Natural killer cell (primary cell): ENCODE measurements around the gene SYPL1. TPM values are rescaled to one million over a fixed set of nuclear protein-coding genes. Genes with fewer than 3 reads are reported as not detected.
A peak's percentile ranks its signal among the peaks of the same experiment; 100 is the strongest.

ENCODE experiments used
- ATAC-seq, 3 donors: fragments of 150-1000 bp in 2 of 3; fragments of 200-7000 bp in 1 of 3; cut with Tn5 transposase; 1 replicate in 1 of 3; 2 replicates in 2 of 3; pipeline ENCODE4 v1.10.0; 2021; ENCODE audit warnings: mild to moderate bottlenecking in 2 of 3, moderate library complexity in 2 of 3
- DNase-seq, 2 donors: peaks; one replicate each; pipeline versions ENCODE4 v3.0.0 to v3.0.0-alpha.2; 2013 to 2021; ENCODE audit warnings: mixed read lengths in 1 of 2
- H3K27ac ChIP-seq: one replicate; pipeline ENCODE4 v1.5.1; 2013; ENCODE audit warnings: mild to moderate bottlenecking, low read length
- H3K27me3 ChIP-seq: one replicate; pipeline ENCODE4 v1.6.1; 2013; ENCODE audit warnings: low read length; ENCODE audit not compliant: control insufficient read depth, insufficient read depth
- H3K36me3 ChIP-seq: one replicate; pipeline ENCODE4 v1.6.1; 2013; ENCODE audit warnings: low read length; ENCODE audit not compliant: control insufficient read depth, insufficient read depth
- H3K4me1 ChIP-seq: one replicate; pipeline ENCODE4 v1.6.1; 2013; ENCODE audit warnings: low read length; ENCODE audit not compliant: control insufficient read depth, insufficient read depth
- H3K4me3 ChIP-seq: one replicate; pipeline ENCODE4 v1.5.1; 2013; ENCODE audit warnings: low read length
- H3K9me3 ChIP-seq: one replicate; pipeline ENCODE4 v1.6.1; 2013; ENCODE audit warnings: low read length; ENCODE audit not compliant: control insufficient read depth, insufficient read depth
- H3K27ac Mint-ChIP-seq, 2 donors: one replicate each; pipeline ENCODE4 v1.8.0; 2022; ENCODE audit warnings: mild to moderate bottlenecking in 2 of 2, mixed read lengths in 2 of 2, moderate library complexity in 1 of 2
- H3K27me3 Mint-ChIP-seq, 2 donors: one replicate each; pipeline ENCODE4 v1.8.0; 2022; ENCODE audit warnings: low read depth in 2 of 2, mixed read lengths in 2 of 2
- H3K36me3 Mint-ChIP-seq: one replicate; pipeline ENCODE4 v1.8.0; 2022; ENCODE audit warnings: mixed read lengths
- H3K4me1 Mint-ChIP-seq, 2 donors: one replicate each; pipeline ENCODE4 v1.8.0; 2022; ENCODE audit warnings: mixed read lengths in 2 of 2
- H3K4me3 Mint-ChIP-seq: one replicate; pipeline ENCODE4 v1.8.0; 2022; ENCODE audit warnings: mild to moderate bottlenecking, moderate library complexity, mixed read lengths
- H3K9me3 Mint-ChIP-seq, 2 donors: one replicate each; pipeline ENCODE4 v1.8.0; 2022; ENCODE audit warnings: mixed read lengths in 2 of 2
- WGBS: methylation state at CpG from one replicate; pipeline ENCODE4 v1.1.7; 2013; ENCODE audit warnings: missing lambda C conversion rate; ENCODE audit not compliant: insufficient coverage; 5-methylcytosine and 5-hydroxymethylcytosine counted together
- intact Hi-C: fragments of 100-400 bp; cut with micrococcal nuclease; formaldehyde crosslinking; loops from one replicate; pipeline ENCODE4 v1.14.2; 2022
- total RNA-seq, 4 donors: library from RNA; stranded (reverse); fragments of 120-200 nt in 1 of 4; gene quantifications; one replicate each; pipeline versions ENCODE4 v1.2.3 to v1.2.4, GENCODE V29; 2013 to 2022
- TF ChIP-seq, protein P1 (sequence below): fragments of 200-600 bp; IDR thresholded peaks from one replicate; pipeline ENCODE4 v1.8.0; 2022; ENCODE audit warnings: antibody characterized with exemption

The SYPL1 gene
- total RNA-seq, 3 donors from 2014 or later (not counting 1 experiment from before 2014, with no cell fraction given), result 13.1 to 22.2 (median 14.9) TPM

DNA sequence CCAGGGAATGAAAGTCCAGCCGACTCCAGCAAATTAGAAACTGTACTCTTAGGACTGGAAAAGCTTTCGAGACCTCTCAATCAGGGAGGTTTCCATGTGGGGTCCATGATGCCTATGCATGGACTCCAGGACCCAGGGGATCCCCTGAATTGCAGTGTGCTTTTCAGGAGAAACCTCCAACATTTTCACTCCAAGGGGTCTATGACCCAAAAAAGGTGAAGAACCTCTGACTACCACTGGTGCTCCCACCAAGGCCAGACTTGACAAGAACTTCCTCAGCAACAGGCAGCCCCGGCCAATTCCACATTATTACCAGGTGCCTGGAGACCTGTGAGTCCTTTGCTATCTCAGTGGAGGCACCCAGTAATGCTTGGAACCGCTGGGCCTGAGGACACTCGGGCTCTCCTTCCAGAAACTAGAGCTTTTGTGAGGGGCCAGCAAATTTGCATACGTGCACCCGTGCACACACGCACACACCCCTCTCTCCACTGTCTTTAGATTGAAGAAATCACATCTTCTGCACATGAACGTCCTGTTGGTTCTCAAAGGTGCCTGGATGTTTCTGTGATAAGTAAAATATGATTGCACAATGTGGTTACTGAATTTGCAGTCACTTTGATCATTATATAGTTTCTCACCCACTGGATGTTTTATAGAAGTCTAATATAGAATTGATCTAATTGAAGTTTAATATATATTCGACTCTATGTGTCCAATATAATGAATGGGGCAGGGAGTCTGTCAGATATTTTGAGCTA is 54.7 kb downstream of the SYPL1 start:
- Histone ChIP-seq H3K36me3 (no peaks in the 10 kb centered on the region), H3K4me3 (no peak overlapping the region), H3K4me1 (peaks cover 34% of the 10 kb centered on the region), H3K27me3 (no peaks in the 10 kb centered on the region), H3K27ac (peak overlapping the region; percentile 59), H3K9me3 (no peaks in the 10 kb centered on the region)
- Mint-ChIP-seq H3K4me3 (no peak overlapping the region), H3K36me3 (no peaks in the 10 kb centered on the region), H3K4me1 (peaks cover 5 to 13% of the 10 kb centered on the region in 2 donors), H3K9me3 (no peaks in the 10 kb centered on the region), H3K27me3 (peaks cover 0 to 6% of the 10 kb centered on the region in 2 donors), H3K27ac (no peak overlapping the region)
- ATAC-seq (no peak), DNase-seq (peak in 1 of 2 donors; percentile 13)
- TF ChIP-seq, protein P1, sequence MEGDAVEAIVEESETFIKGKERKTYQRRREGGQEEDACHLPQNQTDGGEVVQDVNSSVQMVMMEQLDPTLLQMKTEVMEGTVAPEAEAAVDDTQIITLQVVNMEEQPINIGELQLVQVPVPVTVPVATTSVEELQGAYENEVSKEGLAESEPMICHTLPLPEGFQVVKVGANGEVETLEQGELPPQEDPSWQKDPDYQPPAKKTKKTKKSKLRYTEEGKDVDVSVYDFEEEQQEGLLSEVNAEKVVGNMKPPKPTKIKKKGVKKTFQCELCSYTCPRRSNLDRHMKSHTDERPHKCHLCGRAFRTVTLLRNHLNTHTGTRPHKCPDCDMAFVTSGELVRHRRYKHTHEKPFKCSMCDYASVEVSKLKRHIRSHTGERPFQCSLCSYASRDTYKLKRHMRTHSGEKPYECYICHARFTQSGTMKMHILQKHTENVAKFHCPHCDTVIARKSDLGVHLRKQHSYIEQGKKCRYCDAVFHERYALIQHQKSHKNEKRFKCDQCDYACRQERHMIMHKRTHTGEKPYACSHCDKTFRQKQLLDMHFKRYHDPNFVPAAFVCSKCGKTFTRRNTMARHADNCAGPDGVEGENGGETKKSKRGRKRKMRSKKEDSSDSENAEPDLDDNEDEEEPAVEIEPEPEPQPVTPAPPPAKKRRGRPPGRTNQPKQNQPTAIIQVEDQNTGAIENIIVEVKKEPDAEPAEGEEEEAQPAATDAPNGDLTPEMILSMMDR, result no peak
- WGBS, result 67% methylated on average over 9 of the region's 10 CpGs
- intact Hi-C loops, result loop anchor here (1.0 to 5.0 kb wide), 2 partner anchors 55 to 97 kb away; partner anchors contain the start of gene SYPL1

DNA sequence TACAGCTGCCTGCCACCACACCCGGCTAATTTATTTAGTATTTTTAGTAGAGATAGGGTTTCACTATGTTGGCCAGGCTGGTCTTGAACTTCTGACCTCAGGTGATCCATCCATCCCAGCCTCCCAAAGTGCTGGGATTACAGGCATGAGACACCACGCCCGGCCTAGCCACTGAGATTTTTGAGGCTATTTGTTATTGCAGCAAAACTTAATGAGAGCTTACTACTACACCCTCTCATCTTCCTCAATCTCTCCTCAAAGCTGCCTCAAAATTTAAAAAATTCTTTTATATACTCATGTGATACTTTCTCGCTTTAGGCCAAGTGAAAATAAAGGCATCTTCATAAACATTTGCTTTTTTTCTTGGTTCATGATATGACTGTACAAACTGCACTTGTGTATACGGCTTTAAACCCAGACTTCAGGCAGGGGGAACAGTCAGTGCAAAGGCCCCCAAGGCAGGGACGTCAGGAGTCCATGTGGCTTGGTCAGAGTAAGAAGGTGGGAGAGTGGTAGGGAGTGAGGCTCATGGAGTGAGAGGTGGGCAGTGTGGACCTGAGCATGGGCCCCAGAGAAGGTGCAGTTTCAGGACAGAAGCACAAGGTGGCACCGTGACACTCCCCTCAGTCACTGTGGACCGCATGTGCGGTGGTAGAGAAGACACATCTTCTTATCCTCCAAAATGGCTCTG is 55.5 kb downstream of the SYPL1 start:
- H3K36me3 ChIP-seq, result no peaks in the 10 kb centered on the region
- no peaks in the 10 kb centered on the region for H3K27me3 ChIP-seq
- TF ChIP-seq, protein P1, result peak; percentile 81
- no peaks in the 10 kb centered on the region for H3K36me3 Mint-ChIP-seq
- peaks cover 5 to 13% of the 10 kb centered on the region in 2 donors for H3K4me1 Mint-ChIP-seq
- no peak overlapping the region for H3K4me3 Mint-ChIP-seq
- no peaks in the 10 kb centered on the region for H3K9me3 Mint-ChIP-seq
- DNase-seq, result peak; percentile 54 to 87
- H3K27ac Mint-ChIP-seq, result no peak overlapping the region
- ATAC-seq, result peak; percentile 92 to 99 (median 99)
- H3K4me3 ChIP-seq, result no peak overlapping the region
- peaks cover 27% of the 10 kb centered on the region for H3K4me1 ChIP-seq
- intact Hi-C loops, result loop anchor here (1.0 to 5.0 kb wide), 2 partner anchors 56 to 98 kb away; partner anchors contain the start of gene SYPL1
- 40% methylated on average over 8 of the region's 9 CpGs for WGBS
- no peak overlapping the region for H3K27ac ChIP-seq
- peaks cover 0 to 9% of the 10 kb centered on the region in 2 donors for H3K27me3 Mint-ChIP-seq
- no peaks in the 10 kb centered on the region for H3K9me3 ChIP-seq

DNA sequence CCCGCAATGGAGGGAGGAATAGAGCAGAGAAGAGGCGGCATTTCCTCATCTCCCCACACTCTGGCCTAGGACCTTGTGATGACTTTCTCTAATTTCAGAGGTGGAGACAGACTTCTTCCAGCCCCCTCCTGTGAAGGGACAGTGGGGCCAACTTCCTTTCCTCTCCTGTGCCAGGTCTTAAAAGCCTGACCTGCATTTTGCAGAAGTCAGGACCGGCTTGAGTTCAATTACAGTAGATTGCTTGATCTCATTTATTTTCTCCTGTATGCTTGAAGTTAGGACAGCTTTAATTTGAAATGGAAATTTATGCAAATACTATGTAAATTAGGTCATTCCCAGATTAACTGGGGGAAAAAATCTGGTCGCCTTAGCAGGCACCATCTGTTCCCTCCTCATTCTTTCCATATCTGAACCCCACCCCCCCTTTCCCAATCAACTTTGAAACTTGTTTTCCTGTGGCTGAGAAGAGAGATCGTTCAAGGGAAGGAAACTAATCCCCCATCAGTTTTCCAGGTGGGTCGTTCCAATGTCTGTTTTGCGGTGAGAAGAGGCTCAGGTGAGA is 57.1 kb downstream of the SYPL1 start:
- Mint-ChIP-seq H3K27me3 (peaks cover 0 to 9% of the 10 kb centered on the region in 2 donors), H3K27ac (no peak overlapping the region), H3K36me3 (no peaks in the 10 kb centered on the region), H3K9me3 (no peaks in the 10 kb centered on the region), H3K4me3 (no peak overlapping the region), H3K4me1 (peaks cover 5 to 13% of the 10 kb centered on the region in 2 donors)
- Histone ChIP-seq H3K36me3 (no peaks in the 10 kb centered on the region), H3K4me1 (peaks cover 26% of the 10 kb centered on the region), H3K27ac (no peak overlapping the region), H3K27me3 (no peaks in the 10 kb centered on the region), H3K9me3 (no peaks in the 10 kb centered on the region), H3K4me3 (no peak overlapping the region)
- intact Hi-C loops, result loop anchor here (5.0 kb wide), 1 partner anchor 57 kb away; the partner anchor contains the start of gene SYPL1
- DNase-seq (no peak), ATAC-seq (no peak)
- WGBS, result 91% methylated on average over 5 of the region's 7 CpGs
- TF ChIP-seq, protein P1, result no peak
